Osteoblast (primary cell): ENCODE measurements around the gene ILF3. TPM values are rescaled to one million over a fixed set of nuclear protein-coding genes. Genes with fewer than 3 reads are reported as not detected.
A peak's percentile ranks its signal among the peaks of the same experiment; 100 is the strongest.

Source experiments
- DNase-seq: peaks from one replicate; pipeline ENCODE4 v3.0.0; 2011; ENCODE audit warnings: low spot score, mixed read lengths; ENCODE audit not compliant: insufficient read length; ENCODE audit errors: missing footprints
- H2AFZ ChIP-seq: 2 replicates; pipeline ENCODE4 v1.6.0; 2011; ENCODE audit warnings: mild to moderate bottlenecking, low read length
- H3K27ac ChIP-seq: 2 replicates; pipeline ENCODE4 v1.5.1; 2011; ENCODE audit warnings: mild to moderate bottlenecking, low read depth, low read length, moderate library complexity
- H3K27me3 ChIP-seq: 2 replicates; pipeline ENCODE4 v1.6.0; 2012; ENCODE audit warnings: mild to moderate bottlenecking, control low read depth, inconsistent platforms, low read length, moderate library complexity; ENCODE audit not compliant: insufficient read depth
- H3K36me3 ChIP-seq: 2 replicates; pipeline ENCODE4 v1.5.1; 2011; ENCODE audit warnings: mild to moderate bottlenecking, low read length, control low read depth, moderate library complexity; ENCODE audit not compliant: insufficient read depth
- H3K4me1 ChIP-seq: 2 replicates; pipeline ENCODE4 v1.5.1; 2011; ENCODE audit warnings: mild to moderate bottlenecking, low read length, control low read depth, moderate library complexity; ENCODE audit not compliant: insufficient read depth
- H3K4me2 ChIP-seq: 2 replicates; pipeline ENCODE4 v1.6.0; 2011; ENCODE audit warnings: mild to moderate bottlenecking, low read length; ENCODE audit not compliant: insufficient read depth
- H3K4me3 ChIP-seq: fragments of 200-600 bp; sonication (generic); 3 replicates; pipeline ENCODE4 v1.5.1; 2012; ENCODE audit warnings: mild to moderate bottlenecking, low read length, inconsistent platforms; ENCODE audit not compliant: insufficient read depth
- H3K79me2 ChIP-seq: 2 replicates; pipeline ENCODE4 v1.6.0; 2012; ENCODE audit warnings: mild to moderate bottlenecking, low read length, control low read depth, inconsistent platforms; ENCODE audit not compliant: insufficient read depth
- H3K9me3 ChIP-seq: 2 replicates; pipeline ENCODE4 v1.5.1; 2011; ENCODE audit warnings: low read depth, low read length, control low read depth
- H4K20me1 ChIP-seq: 2 replicates; pipeline ENCODE4 v1.6.0; 2012; ENCODE audit warnings: mild to moderate bottlenecking, low read length, control low read depth; ENCODE audit not compliant: insufficient read depth
- CTCF ChIP-seq: IDR thresholded peaks from 2 replicates; pipeline ENCODE4 v1.5.1; 2011; ENCODE audit warnings: mild to moderate bottlenecking, low read depth, low read length, moderate library complexity; ENCODE audit errors: extremely low read depth
- total RNA-seq: library from RNA; depleted of rRNA; stranded (reverse); fragments of >200 nt; gene quantifications from 2 replicates; pipeline ENCODE4 v1.2.3, GENCODE V29; 2012

ILF3 gene
- total RNA-seq, 1 donor, result 107 TPM

GRCh38 chr19:10642473-10643171, 11.5 kb upstream of the ILF3 start:
- DNase-seq, result peak; percentile 64
- H3K4me2 ChIP-seq, result no peak overlapping the region
- no peaks in the 10 kb centered on the region for H3K9me3 ChIP-seq
- H3K4me3 ChIP-seq, result no peak overlapping the region
- H3K4me1 ChIP-seq, result no peaks in the 10 kb centered on the region
- H3K27ac ChIP-seq, result no peak overlapping the region
- H3K36me3 ChIP-seq, result peaks cover 26% of the 10 kb centered on the region
- no peaks in the 10 kb centered on the region for H3K79me2 ChIP-seq
- H3K27me3 ChIP-seq, result no peaks in the 10 kb centered on the region
- H2AFZ ChIP-seq, result no peak overlapping the region
- no peak for TF ChIP-seq CTCF
- no peaks in the 10 kb centered on the region for H4K20me1 ChIP-seq

DNA sequence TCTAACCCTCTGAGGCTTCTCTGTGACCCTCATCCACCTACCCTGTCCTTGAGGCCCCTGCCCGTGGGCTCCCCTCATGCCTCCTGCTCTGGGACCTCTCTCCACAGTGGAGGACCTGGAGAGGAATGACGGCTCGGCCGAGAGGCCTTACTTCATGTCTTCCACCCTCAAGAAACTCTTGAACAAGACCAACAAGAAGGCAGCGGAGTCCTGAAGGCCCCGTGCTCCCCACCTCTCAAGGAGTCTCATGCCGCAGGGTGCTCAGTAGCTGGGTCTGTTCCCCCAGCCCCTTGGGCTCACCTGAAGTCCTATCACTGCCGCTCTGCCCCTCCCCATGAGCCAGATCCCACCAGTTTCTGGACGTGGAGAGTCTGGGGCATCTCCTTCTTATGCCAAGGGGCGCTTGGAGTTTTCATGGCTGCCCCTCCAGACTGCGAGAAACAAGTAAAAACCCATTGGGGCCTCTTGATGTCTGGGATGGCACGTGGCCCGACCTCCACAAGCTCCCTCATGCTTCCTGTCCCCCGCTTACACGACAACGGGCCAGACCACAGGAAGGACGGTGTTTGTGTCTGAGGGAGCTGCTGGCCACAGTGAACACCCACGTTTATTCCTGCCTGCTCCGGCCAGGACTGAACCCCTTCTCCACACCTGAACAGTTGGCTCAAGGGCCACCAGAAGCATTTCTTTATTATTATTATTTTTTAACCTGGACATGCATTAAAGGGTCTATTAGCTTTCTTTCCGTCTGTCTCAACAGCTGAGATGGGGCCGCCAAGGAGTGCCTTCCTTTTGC, 10.8 kb upstream of the ILF3 start:
- no peak for TF ChIP-seq CTCF
- Histone ChIP-seq H2AFZ (no peak overlapping the region), H3K27ac (no peak overlapping the region), H3K36me3 (peaks cover 18% of the 10 kb centered on the region), H3K79me2 (no peaks in the 10 kb centered on the region), H3K27me3 (no peaks in the 10 kb centered on the region), H3K4me3 (no peak overlapping the region), H3K9me3 (no peaks in the 10 kb centered on the region), H3K4me1 (no peaks in the 10 kb centered on the region), H3K4me2 (no peak overlapping the region), H4K20me1 (no peaks in the 10 kb centered on the region)
- peak; percentile 14 for DNase-seq

DNA sequence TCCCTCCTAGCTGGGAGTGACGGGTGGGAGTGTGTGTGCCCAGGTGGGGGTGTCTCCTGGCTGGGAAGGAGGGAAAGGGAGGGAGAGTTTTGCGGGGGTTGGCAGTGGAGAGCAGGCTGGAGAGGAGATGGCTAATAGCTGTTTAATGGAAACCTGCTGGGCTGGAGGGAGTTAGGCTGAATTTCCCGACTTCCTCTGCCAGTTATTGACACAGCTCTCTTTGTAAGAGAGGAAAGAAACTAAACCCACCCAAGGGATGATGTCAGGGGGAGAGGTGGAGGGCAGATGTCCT, 10.2 kb upstream of the ILF3 start:
- no peaks in the 10 kb centered on the region for H3K9me3 ChIP-seq
- H3K79me2 ChIP-seq, result no peaks in the 10 kb centered on the region

More for the DNA sequence above, 10.2 kb upstream of the ILF3 start:
- H3K36me3 ChIP-seq, result peaks cover 16% of the 10 kb centered on the region
- H2AFZ ChIP-seq, result no peak overlapping the region
- H3K4me2 ChIP-seq, result no peak overlapping the region
- peak; percentile 57 for DNase-seq
- no peaks in the 10 kb centered on the region for H3K27me3 ChIP-seq
- H3K4me3 ChIP-seq, result no peak overlapping the region
- H3K27ac ChIP-seq, result no peak overlapping the region
- H3K4me1 ChIP-seq, result no peaks in the 10 kb centered on the region
- no peaks in the 10 kb centered on the region for H4K20me1 ChIP-seq
- TF ChIP-seq CTCF, result no peak
